ENCODE data around the gene UBALD2. TPM values are rescaled to one million over a fixed set of nuclear protein-coding genes. Genes with fewer than 3 reads are reported as not detected.
A peak's percentile ranks its signal among the peaks of the same experiment; 100 is the strongest.

UBALD2 gene
- total and polyA plus RNA-seq, 2 of the 13 experiments (the other 11 are each of a cell fraction or from before 2014, with no cell fraction given), result 3.3 to 89.7 TPM

DNA sequence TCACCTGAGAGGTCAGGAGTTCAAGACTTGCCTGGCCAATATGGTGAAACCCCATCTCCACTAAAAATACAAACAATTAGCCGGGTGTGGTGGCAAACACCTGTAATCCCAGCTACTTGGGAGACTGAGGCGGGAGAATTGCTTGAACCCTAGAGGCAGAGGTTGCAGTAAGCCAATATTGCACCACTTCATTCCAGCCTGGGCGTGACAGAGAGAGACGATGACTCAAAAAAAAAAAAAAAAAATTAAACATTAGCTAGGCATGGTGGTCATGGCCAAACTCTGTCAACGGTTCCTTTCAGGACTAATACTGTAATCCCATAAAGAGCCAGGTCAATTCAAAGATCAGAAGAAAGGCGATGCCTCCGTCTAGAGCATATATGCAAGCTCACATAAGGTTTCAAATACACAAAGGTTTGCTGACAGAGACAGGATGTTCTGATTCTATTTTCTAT, 27.3 kb upstream of the UBALD2 start (continued):
- no peak for TF ChIP-seq FOXO4 (CRISPR knock-in tag; conservative IDR thresholded peaks at IDR 0.05)
- no peak for TF ChIP-seq ZNF605 (CRISPR knock-in tag; IDR thresholded peaks at IDR 0.05)
- TF ChIP-seq ZNF577 (CRISPR knock-in tag; IDR thresholded peaks at IDR 0.05; ENCODE audit: borderline replicate concordance, low read depth), result no peak
- TF ChIP-seq HCFC1 (IDR thresholded peaks at IDR 0.05; ENCODE audit: low read depth, low read length), result no peak
- no peak for TF ChIP-seq ESRRA (CRISPR knock-in tag; IDR thresholded peaks at IDR 0.05; ENCODE audit: low read depth)
- peak; percentile 96 for TF ChIP-seq ZMYM3 (CRISPR knock-in tag; IDR thresholded peaks at IDR 0.05)
- no peak for TF ChIP-seq ZNF777 (CRISPR knock-in tag; IDR thresholded peaks at IDR 0.05)
- 0 out of 2 replicates have a peak, but pooled peaks have one; percentile 33 for TF ChIP-seq BORCS8-MEF2B (CRISPR knock-in tag; IDR thresholded peaks at IDR 0.05)
- no peak for TF ChIP-seq ZNF563 (CRISPR knock-in tag; IDR thresholded peaks at IDR 0.05)
- no peak for TF ChIP-seq ZNF709 (CRISPR knock-in tag; IDR thresholded peaks at IDR 0.05)
- TF ChIP-seq KAT8 (CRISPR knock-in tag; IDR thresholded peaks at IDR 0.05), result 0 out of 2 replicates have a peak, but pooled peaks have one; percentile 32
- TF ChIP-seq, protein P1, sequence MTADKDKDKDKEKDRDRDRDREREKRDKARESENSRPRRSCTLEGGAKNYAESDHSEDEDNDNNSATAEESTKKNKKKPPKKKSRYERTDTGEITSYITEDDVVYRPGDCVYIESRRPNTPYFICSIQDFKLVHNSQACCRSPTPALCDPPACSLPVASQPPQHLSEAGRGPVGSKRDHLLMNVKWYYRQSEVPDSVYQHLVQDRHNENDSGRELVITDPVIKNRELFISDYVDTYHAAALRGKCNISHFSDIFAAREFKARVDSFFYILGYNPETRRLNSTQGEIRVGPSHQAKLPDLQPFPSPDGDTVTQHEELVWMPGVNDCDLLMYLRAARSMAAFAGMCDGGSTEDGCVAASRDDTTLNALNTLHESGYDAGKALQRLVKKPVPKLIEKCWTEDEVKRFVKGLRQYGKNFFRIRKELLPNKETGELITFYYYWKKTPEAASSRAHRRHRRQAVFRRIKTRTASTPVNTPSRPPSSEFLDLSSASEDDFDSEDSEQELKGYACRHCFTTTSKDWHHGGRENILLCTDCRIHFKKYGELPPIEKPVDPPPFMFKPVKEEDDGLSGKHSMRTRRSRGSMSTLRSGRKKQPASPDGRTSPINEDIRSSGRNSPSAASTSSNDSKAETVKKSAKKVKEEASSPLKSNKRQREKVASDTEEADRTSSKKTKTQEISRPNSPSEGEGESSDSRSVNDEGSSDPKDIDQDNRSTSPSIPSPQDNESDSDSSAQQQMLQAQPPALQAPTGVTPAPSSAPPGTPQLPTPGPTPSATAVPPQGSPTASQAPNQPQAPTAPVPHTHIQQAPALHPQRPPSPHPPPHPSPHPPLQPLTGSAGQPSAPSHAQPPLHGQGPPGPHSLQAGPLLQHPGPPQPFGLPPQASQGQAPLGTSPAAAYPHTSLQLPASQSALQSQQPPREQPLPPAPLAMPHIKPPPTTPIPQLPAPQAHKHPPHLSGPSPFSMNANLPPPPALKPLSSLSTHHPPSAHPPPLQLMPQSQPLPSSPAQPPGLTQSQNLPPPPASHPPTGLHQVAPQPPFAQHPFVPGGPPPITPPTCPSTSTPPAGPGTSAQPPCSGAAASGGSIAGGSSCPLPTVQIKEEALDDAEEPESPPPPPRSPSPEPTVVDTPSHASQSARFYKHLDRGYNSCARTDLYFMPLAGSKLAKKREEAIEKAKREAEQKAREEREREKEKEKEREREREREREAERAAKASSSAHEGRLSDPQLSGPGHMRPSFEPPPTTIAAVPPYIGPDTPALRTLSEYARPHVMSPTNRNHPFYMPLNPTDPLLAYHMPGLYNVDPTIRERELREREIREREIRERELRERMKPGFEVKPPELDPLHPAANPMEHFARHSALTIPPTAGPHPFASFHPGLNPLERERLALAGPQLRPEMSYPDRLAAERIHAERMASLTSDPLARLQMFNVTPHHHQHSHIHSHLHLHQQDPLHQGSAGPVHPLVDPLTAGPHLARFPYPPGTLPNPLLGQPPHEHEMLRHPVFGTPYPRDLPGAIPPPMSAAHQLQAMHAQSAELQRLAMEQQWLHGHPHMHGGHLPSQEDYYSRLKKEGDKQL (CRISPR knock-in tag; IDR thresholded peaks at IDR 0.05; ENCODE audit: low read depth), result peak; percentile 78; the same call in 1 of the 2 replicates
- TF ChIP-seq ONECUT2 (CRISPR knock-in tag; IDR thresholded peaks at IDR 0.05), result 0 out of 2 replicates have a peak, but pooled peaks have one; percentile 16
- no peak for TF ChIP-seq CBX1 (IDR thresholded peaks at IDR 0.05; ENCODE audit: low read depth)
- TF ChIP-seq ZSCAN21 (CRISPR knock-in tag; IDR thresholded peaks at IDR 0.05; ENCODE audit: borderline replicate concordance), result no peak
- no peak for TF ChIP-seq ZNF567 (CRISPR knock-in tag; IDR thresholded peaks at IDR 0.05; ENCODE audit: borderline replicate concordance)
- TF ChIP-seq ZNF558 (CRISPR knock-in tag; IDR thresholded peaks at IDR 0.05; ENCODE audit: borderline replicate concordance), result no peak
- no peak for TF ChIP-seq TGIF2 (CRISPR knock-in tag; IDR thresholded peaks at IDR 0.05)
- TF ChIP-seq ZNF251 (CRISPR knock-in tag; IDR thresholded peaks at IDR 0.05), result no peak
- no peak for TF ChIP-seq AGO1 (IDR thresholded peaks at IDR 0.05; ENCODE audit: low read depth, low read length, poor library complexity, severe bottlenecking)
- no peak for TF ChIP-seq JARID2 (CRISPR knock-in tag; IDR thresholded peaks at IDR 0.05; ENCODE audit: insufficient replicate concordance)
- TF ChIP-seq, protein P2, sequence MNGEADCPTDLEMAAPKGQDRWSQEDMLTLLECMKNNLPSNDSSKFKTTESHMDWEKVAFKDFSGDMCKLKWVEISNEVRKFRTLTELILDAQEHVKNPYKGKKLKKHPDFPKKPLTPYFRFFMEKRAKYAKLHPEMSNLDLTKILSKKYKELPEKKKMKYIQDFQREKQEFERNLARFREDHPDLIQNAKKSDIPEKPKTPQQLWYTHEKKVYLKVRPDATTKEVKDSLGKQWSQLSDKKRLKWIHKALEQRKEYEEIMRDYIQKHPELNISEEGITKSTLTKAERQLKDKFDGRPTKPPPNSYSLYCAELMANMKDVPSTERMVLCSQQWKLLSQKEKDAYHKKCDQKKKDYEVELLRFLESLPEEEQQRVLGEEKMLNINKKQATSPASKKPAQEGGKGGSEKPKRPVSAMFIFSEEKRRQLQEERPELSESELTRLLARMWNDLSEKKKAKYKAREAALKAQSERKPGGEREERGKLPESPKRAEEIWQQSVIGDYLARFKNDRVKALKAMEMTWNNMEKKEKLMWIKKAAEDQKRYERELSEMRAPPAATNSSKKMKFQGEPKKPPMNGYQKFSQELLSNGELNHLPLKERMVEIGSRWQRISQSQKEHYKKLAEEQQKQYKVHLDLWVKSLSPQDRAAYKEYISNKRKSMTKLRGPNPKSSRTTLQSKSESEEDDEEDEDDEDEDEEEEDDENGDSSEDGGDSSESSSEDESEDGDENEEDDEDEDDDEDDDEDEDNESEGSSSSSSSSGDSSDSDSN (CRISPR knock-in tag; IDR thresholded peaks at IDR 0.05), result no peak
- no peak for TF ChIP-seq NFATC3 (CRISPR knock-in tag; IDR thresholded peaks at IDR 0.05)
- no peak for TF ChIP-seq MTF1 (CRISPR knock-in tag; IDR thresholded peaks at IDR 0.05)

Data from HepG2 (cell line).